GM12878 (cell line): ENCODE results near the gene C15orf61. TPM values are rescaled to one million over a fixed set of nuclear protein-coding genes. Genes with fewer than 3 reads are reported as not detected.

Experiments used
- ATAC-seq: fragments of 200-7000 bp; cut with Tn5 transposase; 3 replicates; pipeline ENCODE4 v1.9.1; 2020; ENCODE audit warnings: mild to moderate bottlenecking, moderate library complexity
- BruUV-seq: library from RNA; stranded (reverse); fragments of 400-500 nt; replicated peaks from 2 replicates; lab custom pipeline; 2021; lab: Mats Ljungman, UMichigan
- CTCF ChIA-PET: fragments of 300-600 bp; sonication (Branson Sonifier 250); formaldehyde crosslinking; extraction: SDS; loops from one replicate; lab custom pipeline; 2021; ENCODE audit warnings: inconsistent platforms; lab: Yijun Ruan, JAX
- POLR2A ChIA-PET: fragments of 350-600 bp; formaldehyde crosslinking; extraction: SDS; loops from one replicate; lab custom pipeline; 2021; ENCODE audit warnings: inconsistent platforms; lab: Charles Lee
- RAD21 ChIA-PET: fragments of 300-600 bp; sonication (Branson Sonifier 250); formaldehyde crosslinking; loops from one replicate; lab custom pipeline; 2023; ENCODE audit warnings: antibody characterized with exemption; ENCODE audit not compliant: unreplicated experiment; lab: Charles Lee
- SMC1A ChIA-PET: fragments of 300-600 bp; sonication (Branson Sonifier 250); formaldehyde crosslinking; loops from one replicate; lab custom pipeline; 2023; ENCODE audit not compliant: unreplicated experiment, uncharacterized antibody; lab: Charles Lee
- DNase-seq: peaks from one replicate; pipeline ENCODE4 v3.0.0-alpha.2; 2011; ENCODE audit warnings: low read depth, low spot score
- FAIRE-seq: peaks from 3 replicates; lab custom pipeline; 2011; peaks lifted over from hg19 to GRCh38; lab: Jason Lieb, UNC
- H2AFZ ChIP-seq: 2 replicates; pipeline ENCODE4 v1.6.0; 2011; ENCODE audit warnings: low read depth, low read length, control low read depth; ENCODE audit not compliant: control insufficient read depth
- H3K27ac ChIP-seq: 2 replicates; pipeline ENCODE4 v1.5.1; 2011; ENCODE audit warnings: control low read depth; ENCODE audit not compliant: control insufficient read depth, insufficient read depth
- H3K27me3 ChIP-seq, 2 experiments: replicated peaks in 1 of 2; 2 replicates each; pipeline versions ENCODE4 v1.6.0 to v1.6.1; 2011; ENCODE audit warnings: low read length in 1 of 2; ENCODE audit not compliant: control insufficient read depth in 2 of 2, insufficient read depth in 2 of 2
- H3K36me3 ChIP-seq, 2 experiments: 2 replicates each; pipeline ENCODE4 v1.5.1; 2011; ENCODE audit warnings: low read length in 1 of 2; ENCODE audit not compliant: control insufficient read depth in 2 of 2, insufficient read depth in 2 of 2
- H3K4me1 ChIP-seq: 2 replicates; pipeline ENCODE4 v1.6.1; 2011; ENCODE audit warnings: mild to moderate bottlenecking, low read length, moderate library complexity, mixed read lengths; ENCODE audit not compliant: control insufficient read depth, insufficient read depth
- H3K4me2 ChIP-seq: 2 replicates; pipeline ENCODE4 v1.6.0; 2011; ENCODE audit warnings: control low read depth; ENCODE audit not compliant: control insufficient read depth, insufficient read depth
- H3K4me3 ChIP-seq: fragments of 200-600 bp; sonication (generic); 2 replicates; pipeline ENCODE4 v1.5.1; 2016
- H3K79me2 ChIP-seq: 2 replicates; pipeline ENCODE4 v1.6.0; 2011; ENCODE audit warnings: low read length; ENCODE audit not compliant: control insufficient read depth, insufficient read depth
- H3K9ac ChIP-seq: 2 replicates; pipeline ENCODE4 v1.8.0; 2011; ENCODE audit warnings: low read length, control low read depth, mixed read lengths; ENCODE audit not compliant: control insufficient read depth, insufficient read depth
- H3K9me3 ChIP-seq: replicated peaks from 3 replicates; pipeline ENCODE4 v1.5.1; 2011; ENCODE audit warnings: mild to moderate bottlenecking, low read length; ENCODE audit not compliant: control insufficient read depth, insufficient read depth
- H4K20me1 ChIP-seq: 2 replicates; pipeline ENCODE4 v1.6.0; 2011; ENCODE audit not compliant: control insufficient read depth, insufficient read depth
- JUNB ChIP-seq: IDR thresholded peaks from 2 replicates; pipeline ENCODE4 v1.6.1; 2016; ENCODE audit warnings: antibody characterized with exemption, mild to moderate bottlenecking
- NRF1 ChIP-seq: conservative IDR thresholded peaks from 2 replicates; pipeline ENCODE4 v1.6.1; 2011; ENCODE audit warnings: mild to moderate bottlenecking, low read depth, low read length, improper control_type of control experiment
- POLR2A ChIP-seq: IDR thresholded peaks from 2 replicates; pipeline ENCODE4 v1.6.1; 2011; ENCODE audit warnings: low read depth, mild to moderate bottlenecking, low read length
- RCOR1 ChIP-seq: conservative IDR thresholded peaks from 2 replicates; pipeline ENCODE4 v1.6.1; 2012; ENCODE audit warnings: low read depth, low read length, improper control_type of control experiment
- SMAD5 ChIP-seq: IDR thresholded peaks from 2 replicates; pipeline ENCODE4 v1.6.1; 2016; ENCODE audit warnings: antibody characterized with exemption, low read depth
- SRF ChIP-seq, 2 experiments: IDR thresholded peaks; 2 replicates each; pipeline ENCODE4 v1.6.1; 2011; ENCODE audit warnings: low read depth in 2 of 2, low read length in 2 of 2, mild to moderate bottlenecking in 1 of 2, moderate library complexity in 1 of 2
- WGBS: methylation state at CpG from one replicate; pipeline ENCODE4 v1.1.6; 2016; ENCODE audit warnings: low lambda C conversion rate; ENCODE audit not compliant: insufficient replicate concordance, insufficient coverage; ENCODE audit errors: missing lambda C conversion rate; 5-methylcytosine and 5-hydroxymethylcytosine counted together
- in situ Hi-C: fragments of 300-500 bp; cut with MboI; formaldehyde crosslinking; loops from 9 replicates; pipeline ENCODE4 v1.14.3; 2018; ENCODE audit warnings: mixed read lengths
- intact Hi-C: fragments of 100-400 bp; cut with micrococcal nuclease; formaldehyde crosslinking; loops from one replicate; pipeline ENCODE4 v1.14.2; 2022; ENCODE audit not compliant: unreplicated experiment
- polyA plus RNA-seq, 11 experiments: library from polyadenylated mRNA; depleted of rRNA in 4 of 11; unstranded in 6 of 11; stranded (reverse) in 5 of 11; fragments of >200 nt; fragmentation: Nextera tagmentation in 4 of 11; fragmentation: Illumina TruSeq in 1 of 11; extraction: Ambion mirVana in 4 of 11; extraction: Trizol in 1 of 11; gene quantifications; 1 replicate in 1 of 11; 2 replicates in 10 of 11; pipeline versions ENCODE4 v1.2.1 to v1.2.3, GENCODE V29; 2011 to 2016; ENCODE audit warnings: inconsistent platforms in 2 of 11, missing spikeins in 2 of 11, low read depth in 1 of 11
- total RNA-seq, 4 experiments: library from RNA; depleted of rRNA in 3 of 4; stranded (reverse); fragments of >200 nt in 3 of 4; fragmentation: Illumina TruSeq in 1 of 4; extraction: Trizol in 1 of 4; gene quantifications; 2 replicates each; pipeline versions ENCODE4 v1.2.1 to v1.2.3, GENCODE V29; 2013 to 2021
- TF ChIP-seq, protein P1 (sequence below): fragments of 450-650 bp; IDR thresholded peaks from 2 replicates; pipeline ENCODE4 v1.6.1; 2018; ENCODE audit warnings: borderline replicate concordance, mild to moderate bottlenecking; ENCODE audit not compliant: partially characterized antibody

Gene C15orf61
- total and polyA plus RNA-seq, 10 of the 15 experiments (the other 5 are each of a cell fraction or from before 2014, with no cell fraction given), result 1.4 to 8.7 (median 4.3) TPM

DNA sequence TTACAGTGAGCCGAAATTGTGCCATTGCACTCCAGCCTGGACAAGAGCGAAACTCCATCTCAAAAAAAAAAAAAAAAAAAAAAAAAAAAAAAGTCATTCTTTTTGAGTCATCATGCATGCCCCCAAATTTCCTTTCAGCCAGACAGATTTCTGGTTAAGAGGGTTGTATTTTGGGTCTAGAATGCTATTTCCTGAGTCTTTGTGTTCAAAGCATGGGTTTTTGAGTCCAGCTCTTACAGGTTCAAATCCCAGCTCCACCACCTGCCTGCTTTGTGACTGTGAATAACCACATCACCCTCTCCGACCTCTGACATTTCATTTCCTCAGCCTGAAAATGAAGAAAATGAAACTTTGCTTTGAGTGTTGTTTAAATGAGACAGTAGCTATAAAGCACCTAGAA is 9.3 kb upstream of the C15orf61 start:
- H4K20me1 ChIP-seq, result no peaks in the 10 kb centered on the region
- ChIA-PET RAD21 (interaction anchor here (0.9 to 1.1 kb wide), 3 partner anchors 11 to 321 kb away, joined by 3 read pairs; no protein-coding TSS in a partner anchor), POLR2A (interaction anchor here (0.6 to 1.2 kb wide), 4 partner anchors 9 to 519 kb away, joined by 3 to 4 read pairs (median 3); no protein-coding TSS in a partner anchor), SMC1A (interaction anchor here (0.6 to 2.9 kb wide), 7 partner anchors 9 to 55 kb away, joined by 3 to 16 read pairs (median 3); no protein-coding TSS in a partner anchor), CTCF (interaction anchor here (0.6 to 1.1 kb wide), 3 partner anchors 8 to 359 kb away, joined by 3 read pairs; partner anchors contain the start of gene C15orf61)
- no peak for FAIRE-seq
- H3K79me2 ChIP-seq, result no peaks in the 10 kb centered on the region
- in situ Hi-C loops (no loop called here), intact Hi-C loops (no loop called here)
- peaks cover 0 to 6% of the 10 kb centered on the region in 2 experiments; a peak in 1 of 4 replicates for H3K36me3 ChIP-seq
- no peak overlapping the region for H3K9ac ChIP-seq
- H3K27me3 ChIP-seq, result no peaks in the 10 kb centered on the region
- ATAC-seq, result peak; percentile 22
- H3K4me3 ChIP-seq, result no peak overlapping the region
- no peak overlapping the region for H3K4me2 ChIP-seq
- WGBS, result 78% methylated on average over 1 of the region's 3 CpGs
- no peaks in the 10 kb centered on the region for H3K9me3 ChIP-seq
- H3K4me1 ChIP-seq, result peaks cover 8% of the 10 kb centered on the region
- no TSS peak for BruUV-seq
- no peak overlapping the region for H3K27ac ChIP-seq
- no peak for DNase-seq
- no peak overlapping the region for H2AFZ ChIP-seq
- TF ChIP-seq, protein P1, sequence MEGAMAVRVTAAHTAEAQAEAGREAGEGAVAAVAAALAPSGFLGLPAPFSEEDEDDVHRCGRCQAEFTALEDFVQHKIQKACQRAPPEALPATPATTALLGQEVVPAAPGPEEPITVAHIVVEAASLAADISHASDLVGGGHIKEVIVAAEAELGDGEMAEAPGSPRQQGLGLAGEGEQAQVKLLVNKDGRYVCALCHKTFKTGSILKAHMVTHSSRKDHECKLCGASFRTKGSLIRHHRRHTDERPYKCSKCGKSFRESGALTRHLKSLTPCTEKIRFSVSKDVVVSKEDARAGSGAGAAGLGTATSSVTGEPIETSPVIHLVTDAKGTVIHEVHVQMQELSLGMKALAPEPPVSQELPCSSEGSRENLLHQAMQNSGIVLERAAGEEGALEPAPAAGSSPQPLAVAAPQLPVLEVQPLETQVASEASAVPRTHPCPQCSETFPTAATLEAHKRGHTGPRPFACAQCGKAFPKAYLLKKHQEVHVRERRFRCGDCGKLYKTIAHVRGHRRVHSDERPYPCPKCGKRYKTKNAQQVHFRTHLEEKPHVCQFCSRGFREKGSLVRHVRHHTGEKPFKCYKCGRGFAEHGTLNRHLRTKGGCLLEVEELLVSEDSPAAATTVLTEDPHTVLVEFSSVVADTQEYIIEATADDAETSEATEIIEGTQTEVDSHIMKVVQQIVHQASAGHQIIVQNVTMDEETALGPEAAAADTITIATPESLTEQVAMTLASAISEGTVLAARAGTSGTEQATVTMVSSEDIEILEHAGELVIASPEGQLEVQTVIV, result no peak
- TF ChIP-seq NRF1, result no peak
- no peak for TF ChIP-seq SMAD5
- TF ChIP-seq JUNB, result peak; percentile 30; the same call in 1 of the 2 replicates
- TF ChIP-seq POLR2A, result no peak
- TF ChIP-seq SRF (IDR thresholded peaks at IDR 0.05; ENCODE audit: low read depth in 2 of 2, low read length in 2 of 2), result no peak
- no peak for TF ChIP-seq RCOR1
